NK-92 (cell line): Measurements from ENCODE around the gene MACC1.
"Not testable (repeated sequence)": the region's sequence is repeated elsewhere in the genome, so short reads cannot be mapped to it uniquely, and the experiment has no call there.

Experiments
- DNase-seq: peaks from one replicate; lab custom pipeline; 2025; ENCODE audit not compliant: unreplicated experiment; lab: John Stamatoyannopoulos, UW

The MACC1 gene

DNA sequence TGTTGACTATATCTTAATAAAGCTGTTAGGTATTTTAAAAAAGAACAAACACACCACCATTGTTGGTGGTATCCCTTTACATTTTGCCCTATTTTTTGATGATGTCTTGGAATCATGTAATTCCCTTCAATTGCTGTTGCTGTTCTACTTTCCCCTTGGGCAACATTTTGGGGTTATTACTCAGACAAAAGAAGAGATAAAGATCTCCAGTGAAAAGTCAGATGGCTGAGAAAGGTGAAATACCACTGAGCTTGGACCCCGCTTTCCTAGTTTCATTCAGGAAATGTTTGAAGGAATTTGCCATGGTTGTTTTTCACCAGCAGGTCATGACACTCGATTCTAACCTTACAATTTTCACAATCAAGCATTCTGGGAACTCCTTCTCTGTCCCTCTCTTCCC lies 84.6 kb downstream of the MACC1 start:
- no peak for DNase-seq

DNA sequence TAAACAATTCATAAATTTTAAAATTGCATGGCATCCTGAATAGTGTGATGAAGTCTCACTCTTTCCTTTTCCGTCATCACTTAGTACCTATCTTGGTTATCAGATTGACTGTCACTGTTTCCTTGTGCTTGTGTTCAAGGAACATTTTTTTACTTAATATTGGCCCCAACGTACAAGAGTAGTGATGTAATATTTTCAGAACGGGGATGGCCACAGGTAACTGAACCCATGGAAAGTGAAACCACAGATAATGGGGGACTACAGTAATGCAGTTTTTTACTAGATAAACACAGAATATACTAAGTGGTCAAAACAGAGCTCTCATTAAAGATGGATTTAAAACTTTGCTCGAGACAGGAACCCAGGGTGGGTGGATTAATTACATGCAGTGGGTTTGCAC lies 85.4 kb downstream of the MACC1 start:
- DNase-seq: no peak

DNA sequence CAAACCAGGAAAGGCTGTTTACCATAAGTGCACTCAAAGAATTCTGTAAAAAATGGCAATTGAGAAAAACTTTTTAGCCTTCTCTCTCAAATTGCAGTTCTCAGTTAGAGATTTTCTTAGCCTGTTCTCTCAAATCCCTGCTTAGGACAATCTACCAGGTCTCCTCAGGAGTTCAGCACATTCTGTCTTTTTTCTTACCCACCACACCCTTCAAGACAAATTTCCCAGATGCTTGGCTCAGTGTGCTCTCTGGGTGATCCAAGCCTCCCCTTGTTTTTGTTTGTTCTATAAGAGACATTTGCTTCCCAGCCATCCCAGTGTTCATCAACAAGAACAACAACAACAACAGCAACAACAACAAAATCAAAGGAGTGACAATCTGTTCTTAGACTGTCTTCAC lies 87.3 kb downstream of the MACC1 start:
- no peak for DNase-seq

DNA sequence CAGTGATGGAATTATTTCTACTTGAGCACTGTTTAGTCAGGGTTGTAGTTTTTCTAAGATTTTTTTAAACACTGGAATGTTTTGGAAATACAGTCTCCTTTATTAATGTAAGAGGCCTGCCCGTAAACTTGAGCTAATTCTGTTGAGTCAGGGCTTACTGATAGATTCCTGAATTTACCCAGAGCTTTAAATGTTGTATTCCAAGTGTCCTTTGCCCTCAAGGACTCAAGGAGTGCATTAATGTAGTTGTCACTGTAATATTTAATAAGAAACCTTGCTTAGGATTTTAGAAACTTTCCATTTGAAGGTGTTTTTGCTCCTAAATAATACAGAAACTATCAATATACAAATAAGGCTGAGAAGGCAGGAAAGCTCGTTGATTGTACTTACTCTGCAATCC lies 89.2 kb downstream of the MACC1 start:
- DNase-seq: no peak

DNA sequence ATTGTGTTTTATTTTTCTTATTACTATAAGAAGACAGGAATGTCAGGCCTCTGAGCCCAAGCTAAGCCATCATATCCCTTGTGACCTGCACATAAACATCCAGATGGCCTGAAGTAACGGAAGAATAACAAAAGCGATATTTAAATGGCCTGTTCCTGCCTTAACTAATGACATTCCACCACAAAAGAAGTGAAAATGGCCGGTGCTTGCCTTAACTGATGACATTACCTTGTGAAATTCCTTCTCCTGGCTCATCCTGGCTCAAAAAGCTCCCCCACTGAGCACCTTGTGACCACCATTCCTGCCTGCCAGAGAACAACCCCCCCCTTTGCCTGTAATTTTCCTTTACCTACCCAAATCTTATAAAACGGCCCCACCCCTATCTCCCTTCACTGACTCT lies 91.1 kb downstream of the MACC1 start:
- not testable (repeated sequence) for DNase-seq

DNA sequence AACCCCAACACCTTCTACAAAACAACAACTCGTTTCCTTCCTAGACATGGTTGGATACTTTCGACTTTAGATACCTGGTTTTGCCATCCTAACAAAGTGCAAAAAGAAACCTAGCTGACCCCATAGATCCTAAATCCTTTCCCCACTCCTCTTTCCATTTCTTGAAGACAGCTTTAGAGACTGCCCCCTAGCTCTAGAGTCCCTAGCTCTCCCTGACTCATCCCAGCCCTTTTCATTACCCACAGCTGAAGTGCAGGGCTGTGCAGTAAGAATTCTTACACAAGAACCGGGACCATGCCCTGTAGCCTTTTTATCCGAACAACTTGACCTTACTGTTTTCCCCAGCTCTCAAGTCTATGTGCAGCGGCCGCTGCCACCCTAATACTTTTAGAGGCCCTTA lies 93.1 kb downstream of the MACC1 start:
- not testable (repeated sequence) for DNase-seq

DNA sequence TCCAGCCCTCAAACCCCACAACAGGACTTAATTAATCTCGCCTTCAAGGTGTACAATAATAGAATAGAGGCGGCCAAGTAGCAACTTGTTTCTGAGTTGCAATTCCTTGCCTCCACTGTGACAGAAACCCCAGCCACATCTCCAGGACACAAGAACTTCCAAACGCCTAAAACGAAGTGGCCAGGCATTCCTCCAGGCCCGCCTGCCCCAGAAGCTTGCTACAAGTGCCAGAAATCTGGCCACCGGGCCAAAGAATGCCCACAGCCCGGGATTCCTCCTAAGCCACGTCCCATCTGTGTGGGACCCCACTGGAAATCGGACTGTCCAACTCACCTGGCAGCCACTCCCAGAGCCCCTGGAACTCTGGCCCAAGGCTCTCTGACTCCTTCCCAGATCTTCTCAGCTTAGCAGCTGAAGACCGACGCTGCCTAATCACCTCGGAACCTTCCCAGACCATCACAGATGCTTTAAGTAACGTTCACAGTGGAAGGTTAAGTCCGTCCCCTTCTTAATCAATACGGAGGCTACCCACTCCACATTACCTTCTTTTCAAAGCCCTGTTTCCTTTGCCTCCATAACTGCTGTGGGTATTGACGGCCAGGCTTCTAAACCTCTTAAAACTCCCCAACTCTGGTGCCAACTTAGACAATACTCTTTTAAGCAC lies 94.4 kb downstream of the MACC1 start:
- DNase-seq: not testable (repeated sequence)

DNA sequence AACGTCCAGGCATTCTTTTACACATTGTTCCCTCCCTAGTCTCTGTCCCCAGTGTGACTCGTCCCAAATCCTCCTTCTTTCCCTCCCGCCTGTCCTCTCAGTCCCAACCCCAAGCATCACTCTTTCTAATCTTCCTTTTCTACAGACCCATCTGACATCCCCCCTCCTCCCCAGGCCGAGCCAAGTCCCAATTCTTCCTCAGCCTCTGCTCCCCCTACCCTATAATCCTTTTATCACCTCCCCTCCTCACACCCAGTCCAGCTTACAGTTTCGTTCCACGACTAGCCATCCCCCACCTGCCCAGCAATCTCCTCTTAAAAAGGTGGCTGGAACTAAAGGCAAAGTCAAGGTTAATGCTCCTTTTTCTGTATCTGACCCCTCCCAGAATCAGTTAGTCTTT lies 95.1 kb downstream of the MACC1 start:
- DNase-seq: no peak

DNA sequence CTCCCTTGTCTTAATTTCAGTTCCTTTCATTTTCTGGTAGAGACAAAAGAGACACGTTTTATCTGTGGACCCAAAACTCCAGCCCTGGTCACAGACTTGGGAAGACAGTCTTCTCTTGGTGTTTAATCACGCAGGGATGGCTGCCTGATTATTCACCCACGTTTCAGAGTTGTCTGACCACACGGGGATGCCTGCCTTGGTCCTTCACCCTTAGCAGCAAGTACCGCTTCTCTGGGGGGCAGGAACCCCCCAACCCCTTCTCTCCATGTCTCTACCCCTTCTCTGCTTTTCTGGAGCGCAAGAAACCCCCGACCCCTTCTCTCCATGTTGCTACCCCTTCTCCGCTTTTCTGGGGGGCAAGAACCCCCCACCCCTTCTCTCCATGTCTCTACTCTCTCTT lies 95.8 kb downstream of the MACC1 start:
- DNase-seq: no peak

DNA sequence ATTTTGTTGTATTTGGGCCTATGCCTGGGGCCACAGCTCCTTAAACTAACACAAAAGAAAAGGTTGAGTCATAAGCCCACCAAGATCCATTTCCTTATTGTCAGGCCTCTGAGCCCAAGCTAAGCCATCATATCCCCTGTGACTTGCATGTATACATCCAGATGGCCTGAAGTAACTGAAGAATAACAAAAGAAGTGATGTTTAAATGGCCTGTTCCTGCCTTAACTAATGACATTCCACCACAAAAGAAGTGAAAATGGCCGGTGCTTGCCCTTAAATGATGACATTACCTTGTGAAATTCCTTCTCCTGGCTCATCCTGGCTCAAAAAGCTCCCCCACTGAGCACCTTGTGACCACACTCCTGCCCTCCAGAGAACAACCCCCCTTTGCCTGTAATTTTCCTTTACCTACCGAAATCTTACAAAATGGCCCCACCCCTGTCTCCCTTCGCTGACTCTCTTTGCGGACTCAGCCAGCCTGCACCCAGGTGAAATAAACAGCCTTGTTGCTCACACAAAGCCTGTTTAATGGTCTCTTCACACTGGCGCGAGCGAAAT lies 96.5 kb downstream of the MACC1 start:
- DNase-seq: not testable (repeated sequence)

DNA sequence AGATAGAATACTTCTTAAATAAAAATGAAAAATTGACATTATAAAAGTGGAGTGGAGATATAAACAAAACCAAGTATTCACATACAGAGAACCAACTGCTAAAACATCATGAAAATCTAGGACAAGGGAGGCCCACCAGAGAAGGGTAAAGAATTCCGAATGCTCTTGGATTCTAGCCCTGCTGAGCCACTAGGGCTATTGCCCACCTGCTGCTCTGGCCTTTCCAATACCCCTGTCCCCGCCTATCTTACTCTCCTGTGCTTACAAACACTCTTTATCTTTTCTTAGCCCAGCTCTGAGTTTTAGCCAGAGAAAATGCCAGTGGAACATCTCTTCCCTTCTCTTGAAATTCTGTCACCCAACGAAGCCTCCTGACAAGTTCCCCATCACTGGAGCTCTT lies 100.3 kb downstream of the MACC1 start:
- no peak for DNase-seq

DNA sequence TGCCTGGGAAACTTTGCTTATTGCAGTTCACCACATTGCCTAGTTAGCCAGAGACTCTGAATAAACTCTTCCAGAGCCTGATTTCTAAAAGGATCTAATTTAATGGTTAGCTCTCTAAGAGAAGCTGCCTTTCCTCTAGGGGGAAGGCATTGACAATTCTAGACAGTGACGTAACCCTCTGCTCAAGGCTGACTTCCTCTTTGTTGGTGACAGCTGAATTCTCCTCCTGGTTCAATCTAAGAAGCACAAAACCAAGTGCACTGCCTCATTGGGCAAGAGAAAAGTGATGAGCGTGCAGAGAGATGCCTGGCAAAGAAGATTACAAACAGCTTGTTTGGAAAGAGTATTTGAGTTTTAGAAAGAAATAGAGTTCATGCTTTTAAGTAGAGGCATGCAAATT lies 102.7 kb downstream of the MACC1 start:
- DNase-seq: no peak

DNA sequence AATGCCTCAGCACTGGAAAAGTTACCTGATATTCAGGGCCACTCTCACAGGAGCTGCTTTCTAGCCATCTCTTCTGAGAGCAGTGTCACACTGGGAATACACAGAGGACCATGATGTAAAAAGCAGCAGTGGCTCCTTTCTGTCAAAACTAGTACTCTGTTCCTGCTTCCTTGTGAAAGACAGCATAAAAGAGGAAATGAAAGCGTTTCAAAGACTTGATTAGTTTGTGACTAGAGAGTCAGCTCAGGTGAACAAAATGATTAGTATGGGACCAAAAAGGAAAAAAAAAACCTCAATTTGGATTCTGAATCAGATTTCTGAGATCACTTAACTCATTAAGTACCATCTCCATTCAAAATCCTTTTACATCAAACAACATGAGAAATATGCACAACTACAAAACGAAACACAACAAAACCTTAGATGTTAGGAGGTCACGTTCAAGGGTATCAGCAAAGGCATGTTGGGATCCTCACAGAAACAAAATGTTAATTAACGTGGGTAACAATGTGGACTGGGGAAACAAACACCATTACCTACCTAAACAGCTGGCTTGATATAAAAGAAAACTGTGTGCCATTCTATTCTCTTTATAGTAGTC lies 103.7 kb downstream of the MACC1 start:
- DNase-seq: no peak

DNA sequence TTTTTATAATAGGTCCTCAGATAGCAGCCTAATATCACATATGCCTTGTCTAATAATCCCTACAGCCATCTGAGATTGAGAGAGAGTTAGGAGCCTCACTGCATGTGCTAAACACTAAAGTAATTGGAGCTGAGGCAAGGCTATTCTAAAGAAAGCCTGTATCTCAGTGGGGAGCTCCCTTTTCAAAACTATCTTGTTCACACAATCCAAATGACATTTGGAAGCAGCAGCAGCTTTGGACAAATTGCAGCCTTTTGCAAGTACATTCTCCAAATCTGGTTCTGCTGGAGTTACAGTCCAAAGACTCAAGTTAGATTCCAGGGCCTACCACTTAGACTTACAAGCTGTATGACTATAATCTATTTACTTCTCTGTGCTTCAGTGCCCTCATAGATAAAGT lies 104.5 kb downstream of the MACC1 start:
- DNase-seq: no peak

DNA sequence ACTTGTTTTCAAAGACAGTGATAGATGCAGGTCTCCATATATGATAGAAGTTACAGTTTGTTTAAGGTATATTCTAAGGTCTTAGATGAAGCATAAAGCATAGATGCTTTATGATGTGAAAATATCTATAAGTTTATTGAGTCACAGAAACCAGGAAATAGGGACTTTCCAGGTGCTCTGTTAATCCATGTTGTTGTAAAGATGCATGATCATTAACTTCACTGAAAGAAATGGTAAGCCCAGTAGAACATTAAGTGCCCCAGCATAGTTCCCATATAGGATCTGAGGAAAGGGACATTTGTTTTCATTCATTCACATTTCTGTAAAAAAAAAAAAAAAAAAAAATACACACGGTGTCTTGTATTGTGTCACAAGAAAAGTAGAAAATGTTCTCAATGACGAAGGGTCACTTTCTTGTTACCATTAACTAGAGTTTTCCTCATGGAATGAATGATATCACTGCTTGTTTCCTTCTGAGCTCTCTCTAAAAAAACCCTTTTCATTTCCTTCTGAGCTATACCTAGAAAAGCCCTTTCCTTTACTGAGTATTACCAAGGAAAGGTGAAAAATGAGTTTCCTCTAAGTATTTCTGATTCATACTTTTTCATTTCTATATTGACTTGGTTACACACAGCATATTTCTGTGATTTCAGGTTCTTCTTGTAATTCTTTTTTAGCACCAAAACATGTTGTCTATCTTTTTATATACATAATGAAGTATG lies 105.2 kb downstream of the MACC1 start:
- no peak for DNase-seq

DNA sequence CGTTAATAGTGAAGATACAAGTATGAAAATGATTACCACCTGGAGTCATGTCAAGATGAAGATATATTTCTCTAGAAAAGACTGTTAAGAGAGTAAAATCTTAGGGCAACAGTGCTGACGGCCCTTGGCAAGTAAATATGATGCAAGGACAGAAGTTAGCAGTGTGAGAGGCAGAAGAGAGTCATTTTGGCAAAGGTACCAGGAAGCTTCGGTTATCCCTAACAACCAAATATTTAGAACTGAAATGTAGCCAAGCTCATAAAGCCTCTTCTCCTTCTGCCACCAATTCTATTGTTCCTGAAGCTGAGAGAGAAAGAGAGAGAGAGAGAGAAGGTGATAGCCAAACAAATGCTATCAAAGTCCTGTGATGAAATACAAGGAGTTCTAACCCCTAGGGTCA lies 109.6 kb downstream of the MACC1 start:
- no peak for DNase-seq

DNA sequence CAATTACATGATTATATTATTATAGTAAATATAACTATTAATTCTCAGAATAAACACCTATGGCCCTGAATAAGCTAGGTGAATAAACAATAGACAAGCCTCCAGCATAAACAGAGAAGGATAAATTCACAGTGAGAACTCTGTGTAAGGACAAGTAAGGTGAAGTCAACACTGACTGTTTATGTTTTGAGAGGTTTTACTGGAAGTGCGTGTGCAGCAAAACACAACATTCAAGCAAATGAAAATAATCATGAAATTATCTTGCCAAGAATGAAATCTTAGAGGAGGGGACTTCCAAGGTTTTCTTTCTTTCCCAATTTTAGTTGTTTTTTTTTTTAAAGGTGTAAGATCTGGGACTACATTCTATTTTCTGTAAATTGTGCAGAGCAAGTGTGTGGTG lies 112.5 kb downstream of the MACC1 start:
- no peak for DNase-seq

DNA sequence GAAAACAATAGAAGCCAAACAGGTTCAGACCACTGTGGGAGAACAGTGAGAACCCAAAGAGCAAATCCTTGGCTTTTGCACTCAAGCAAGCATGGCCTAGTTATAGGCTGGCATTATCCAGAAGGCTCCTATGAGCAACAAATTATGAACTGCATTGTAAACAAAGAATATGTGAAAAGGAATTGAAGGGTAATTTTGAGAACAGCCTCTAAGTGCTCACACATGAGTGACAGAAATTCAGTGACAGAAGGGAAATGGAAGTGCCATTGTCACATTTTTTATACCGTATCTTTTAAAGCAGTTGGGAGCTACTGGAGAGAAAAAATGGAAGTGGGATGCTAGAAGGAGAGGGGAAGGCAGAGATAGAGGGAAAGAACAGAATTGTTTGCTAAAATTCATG lies 114.2 kb downstream of the MACC1 start:
- no peak for DNase-seq

DNA sequence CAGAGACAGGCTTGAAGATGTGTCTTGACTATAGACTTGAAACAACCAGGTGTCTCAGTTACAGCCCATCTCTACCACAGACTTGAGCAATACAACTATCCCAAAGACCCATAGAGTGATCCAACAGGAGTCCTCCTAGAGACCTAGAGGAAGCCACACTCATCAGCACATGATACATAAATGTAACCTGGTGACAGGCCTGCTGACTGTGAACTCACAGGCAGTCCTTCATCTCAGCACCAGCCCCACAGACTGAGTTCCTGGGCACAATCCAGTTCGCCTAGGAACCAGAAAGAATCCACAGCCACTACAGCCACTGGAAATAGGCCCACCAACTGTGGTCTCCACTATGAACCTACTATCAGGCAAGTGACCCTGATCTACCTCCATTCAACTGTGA lies 121.3 kb downstream of the MACC1 start:
- no peak for DNase-seq

DNA sequence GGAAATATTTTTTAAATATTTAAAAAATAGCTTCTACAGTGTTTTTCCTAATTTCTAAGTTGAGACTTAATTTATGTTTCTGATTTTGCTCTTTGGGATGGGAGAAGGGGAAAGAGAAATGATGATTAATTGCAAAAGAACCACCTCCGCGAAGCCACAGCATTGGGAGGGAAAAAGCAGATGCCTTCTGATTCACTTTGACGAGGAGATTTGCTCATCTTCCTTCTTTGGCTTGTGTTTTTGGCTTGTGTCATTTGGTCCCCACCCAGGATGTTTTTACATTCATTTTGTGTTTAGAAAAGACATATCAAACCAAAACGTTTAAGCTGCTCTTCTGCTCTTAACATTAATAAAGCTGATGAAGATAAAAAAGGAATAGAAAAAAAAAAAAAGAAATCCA lies 121.7 kb downstream of the MACC1 start:
- no peak for DNase-seq

DNA sequence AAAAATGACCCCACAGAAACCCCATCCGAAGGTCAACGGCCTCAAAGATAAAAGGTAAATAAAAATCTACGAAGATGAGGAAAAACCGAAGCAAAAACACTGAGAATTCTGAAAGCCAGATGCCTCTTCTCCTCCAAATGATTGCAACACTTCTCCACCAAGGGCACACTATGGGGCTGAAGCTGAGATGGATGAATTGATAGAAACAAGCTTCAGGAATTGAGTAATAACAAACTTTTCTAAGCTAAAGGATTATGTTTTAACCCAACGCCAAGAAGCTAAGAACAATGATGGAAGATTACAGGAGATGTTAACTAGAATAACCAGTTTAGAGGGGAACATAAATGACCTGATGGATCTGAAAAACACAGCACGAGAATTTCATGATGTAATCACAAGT lies 127.8 kb downstream of the MACC1 start:
- no peak for DNase-seq

DNA sequence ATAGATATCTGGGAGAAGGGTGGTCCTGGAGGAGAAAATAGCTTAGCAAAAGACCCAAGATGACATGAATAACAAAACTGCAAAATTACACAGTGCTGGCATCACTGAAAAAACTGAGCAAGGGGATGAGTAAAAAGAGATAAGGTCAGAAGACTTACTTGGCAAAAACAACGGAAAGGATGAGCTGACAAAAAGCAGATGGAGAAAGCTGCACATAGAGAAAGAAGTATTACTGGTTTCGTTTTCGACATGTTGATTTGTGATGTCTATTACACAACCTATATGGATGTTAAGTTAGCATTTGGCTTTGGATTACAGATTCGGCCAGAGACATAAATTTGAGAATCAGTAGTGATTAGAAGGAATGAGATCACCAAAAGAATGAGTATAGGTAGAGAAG lies 132.1 kb downstream of the MACC1 start:
- no peak for DNase-seq
